H1 (cell line): ENCODE data around the gene TLCD5. TPM values are rescaled to one million over a fixed set of nuclear protein-coding genes. Genes with fewer than 3 reads are reported as not detected.

Experiments
- CTCF ChIA-PET: fragments of 300-600 bp; sonication (Branson Sonifier 250); formaldehyde crosslinking; loops from one replicate; lab custom pipeline; 2021; ENCODE audit not compliant: partially characterized antibody; lab: Charles Lee
- POLR2A ChIA-PET: fragments of 300-600 bp; sonication (Branson Sonifier 250); formaldehyde crosslinking; loops from one replicate; lab custom pipeline; 2021; ENCODE audit warnings: inconsistent platforms; ENCODE audit not compliant: partially characterized antibody; lab: Charles Lee
- DNase-seq, 2 experiments: peaks; one replicate each; pipeline versions ENCODE4 v3.0.0 to v3.0.0-alpha.2; 2010 to 2022; ENCODE audit warnings: low spot score in 2 of 2, low read depth in 1 of 2, mixed read lengths in 1 of 2
- FAIRE-seq: peaks from 2 replicates; lab custom pipeline; 2011; peaks lifted over from hg19 to GRCh38; lab: Jason Lieb, UNC
- H2AFZ ChIP-seq: 2 replicates; pipeline ENCODE4 v1.8.1; 2012; ENCODE audit warnings: low read length, inconsistent platforms
- H2AK5ac ChIP-seq: 2 replicates; pipeline ENCODE4 v1.6.1; 2013; ENCODE audit warnings: low read depth, low read length
- H2BK120ac ChIP-seq: replicated peaks from 2 replicates; pipeline ENCODE3; 2013; ENCODE audit warnings: low read depth, low read length, inconsistent platforms
- H2BK12ac ChIP-seq: 2 replicates; pipeline ENCODE4 v1.6.1; 2013; ENCODE audit warnings: low read depth, low read length
- H2BK15ac ChIP-seq: 2 replicates; pipeline ENCODE4 v1.6.1; 2013; ENCODE audit warnings: low read length
- H2BK20ac ChIP-seq: 2 replicates; pipeline ENCODE4 v1.6.1; 2013; ENCODE audit warnings: low read length
- H2BK5ac ChIP-seq: 2 replicates; pipeline ENCODE4 v1.6.1; 2013; ENCODE audit warnings: low read depth, low read length
- H3K14ac ChIP-seq: 2 replicates; pipeline ENCODE4 v1.6.1; 2013; ENCODE audit warnings: inconsistent platforms; ENCODE audit not compliant: insufficient read length
- H3K18ac ChIP-seq: 2 replicates; pipeline ENCODE4 v1.6.1; 2013; ENCODE audit warnings: low read length; ENCODE audit errors: extremely low read depth
- H3K23ac ChIP-seq: 2 replicates; pipeline ENCODE4 v1.6.1; 2013; ENCODE audit warnings: inconsistent platforms; ENCODE audit not compliant: insufficient read length
- H3K23me2 ChIP-seq: 2 replicates; pipeline ENCODE4 v1.6.1; 2013; ENCODE audit warnings: low read depth, low read length
- H3K27ac ChIP-seq: 2 replicates; pipeline ENCODE4 v1.6.1; 2011; ENCODE audit warnings: low read depth, low read length, inconsistent platforms
- H3K27me3 ChIP-seq, 4 experiments: replicated peaks in 1 of 4; 1 replicate in 1 of 4; 2 replicates in 3 of 4; pipeline versions ENCODE4 v1.6.1 to v1.8.1; 2011 to 2013; ENCODE audit warnings: low read length in 3 of 4, mild to moderate bottlenecking in 3 of 4, inconsistent platforms in 2 of 4, mixed read lengths in 2 of 4, moderate library complexity in 1 of 4; ENCODE audit not compliant: control insufficient read depth in 3 of 4, insufficient read depth in 3 of 4; ENCODE audit errors: extremely low read depth in 1 of 4
- H3K36me3 ChIP-seq, 4 experiments: 2 replicates each; pipeline versions ENCODE4 v1.6.1 to v1.8.1; 2011 to 2013; ENCODE audit warnings: mild to moderate bottlenecking in 4 of 4, low read length in 3 of 4, moderate library complexity in 2 of 4, control low read depth in 1 of 4, inconsistent platforms in 1 of 4; ENCODE audit not compliant: insufficient read depth in 4 of 4, control insufficient read depth in 2 of 4
- H3K4ac ChIP-seq: replicated peaks from 2 replicates; pipeline ENCODE3; 2013; ENCODE audit warnings: low read length, low read depth, mixed read lengths, inconsistent platforms; ENCODE audit not compliant: insufficient read length
- H3K4me1 ChIP-seq, 4 experiments: replicated peaks in 1 of 4; 1 replicate in 1 of 4; 2 replicates in 3 of 4; pipeline versions ENCODE4 v1.6.1 to v1.8.1; 2011 to 2013; ENCODE audit warnings: low read length in 3 of 4, inconsistent platforms in 2 of 4, mixed read lengths in 1 of 4; ENCODE audit not compliant: insufficient read depth in 4 of 4, control insufficient read depth in 3 of 4
- H3K4me2 ChIP-seq, 2 experiments: 2 replicates each; pipeline versions ENCODE4 v1.6.1 to v1.8.1; 2011 to 2013; ENCODE audit warnings: low read depth in 2 of 2, low read length in 2 of 2, control low read depth in 1 of 2, inconsistent platforms in 1 of 2, mild to moderate bottlenecking in 1 of 2; ENCODE audit not compliant: insufficient read depth in 1 of 2
- H3K4me3 ChIP-seq, 4 experiments: fragments of 200-600, 300-600 bp in 1 of 4; sonication (generic), shearing (Covaris generic), sonication (Bioruptor Twin) in 1 of 4; 2 replicates each; pipeline versions ENCODE4 v1.5.1 to v1.8.1; 2011 to 2016; ENCODE audit warnings: low read length in 4 of 4, low read depth in 3 of 4, control low read depth in 2 of 4, inconsistent platforms in 2 of 4, mild to moderate bottlenecking in 2 of 4, mixed read lengths in 1 of 4, moderate library complexity in 1 of 4; ENCODE audit not compliant: insufficient read depth in 2 of 4; ENCODE audit errors: extremely low read depth in 1 of 4
- H3K56ac ChIP-seq: replicated peaks from 2 replicates; pipeline ENCODE3; 2013; ENCODE audit warnings: low read depth, mild to moderate bottlenecking, mixed read lengths, low read length, inconsistent platforms; ENCODE audit not compliant: insufficient read length
- H3K79me1 ChIP-seq: 2 replicates; pipeline ENCODE4 v1.6.1; 2013; ENCODE audit warnings: low read depth, low read length, control low read depth
- H3K79me2 ChIP-seq, 2 experiments: 2 replicates each; pipeline versions ENCODE4 v1.6.1 to v1.8.1; 2012 to 2013; ENCODE audit warnings: low read length in 2 of 2, mild to moderate bottlenecking in 2 of 2, inconsistent platforms in 1 of 2; ENCODE audit not compliant: insufficient read depth in 2 of 2, control insufficient read depth in 1 of 2
- H3K9ac ChIP-seq, 4 experiments: replicated peaks in 1 of 4; 1 replicate in 1 of 4; 2 replicates in 3 of 4; pipeline versions ENCODE4 v1.6.1 to v1.8.1; 2011 to 2013; ENCODE audit warnings: low read depth in 3 of 4, low read length in 3 of 4, control low read depth in 2 of 4, mild to moderate bottlenecking in 2 of 4, moderate library complexity in 2 of 4, inconsistent platforms in 1 of 4; ENCODE audit errors: extremely low read depth in 1 of 4
- H3K9me3 ChIP-seq, 2 experiments: 2 replicates each; pipeline versions ENCODE4 v1.6.1 to v1.8.1; 2012 to 2013; ENCODE audit warnings: mild to moderate bottlenecking in 2 of 2, moderate library complexity in 2 of 2, control low read depth in 1 of 2, inconsistent platforms in 1 of 2, low read depth in 1 of 2, low read length in 1 of 2, mixed read lengths in 1 of 2; ENCODE audit not compliant: insufficient read depth in 2 of 2
- H4K20me1 ChIP-seq, 2 experiments: replicated peaks in 1 of 2; 2 replicates each; pipeline versions ENCODE3 to v1.8.1; 2011 to 2013; ENCODE audit warnings: inconsistent platforms in 2 of 2, low read length in 2 of 2, mild to moderate bottlenecking in 1 of 2; ENCODE audit not compliant: insufficient read depth in 2 of 2, control insufficient read depth in 1 of 2
- H4K5ac ChIP-seq: 2 replicates; pipeline ENCODE4 v1.6.1; 2013; ENCODE audit warnings: low read length, low read depth, mixed read lengths, inconsistent platforms; ENCODE audit not compliant: insufficient read length
- H4K8ac ChIP-seq: 2 replicates; pipeline ENCODE4 v1.8.0; 2013; ENCODE audit warnings: mild to moderate bottlenecking, moderate library complexity, low read length, inconsistent platforms; ENCODE audit not compliant: insufficient read depth; ENCODE audit errors: extremely low read depth
- H4K91ac ChIP-seq: replicated peaks from 2 replicates; pipeline ENCODE3; 2013; ENCODE audit warnings: low read length, mixed read lengths, inconsistent platforms; ENCODE audit not compliant: insufficient read length
- CTBP2 ChIP-seq: IDR thresholded peaks from 2 replicates; pipeline ENCODE4 v1.7.0; 2011; ENCODE audit warnings: borderline replicate concordance, mild to moderate bottlenecking, moderate library complexity, mixed read lengths, low read length; ENCODE audit not compliant: insufficient read depth, insufficient read length
- EGR1 ChIP-seq: IDR thresholded peaks from 2 replicates; pipeline ENCODE4 v1.6.1; 2011; ENCODE audit warnings: low read depth, low read length, borderline replicate concordance
- USF2 ChIP-seq: IDR thresholded peaks from 2 replicates; pipeline ENCODE4 v1.6.1; 2011; ENCODE audit warnings: low read length, improper control_type of control experiment
- WGBS, 2 experiments: shearing (Covaris generic) in 1 of 2; methylation state at CpG; one replicate each; pipeline versions ENCODE4 v1.1.6 to v1.1.7; 2013 to 2015; ENCODE audit warnings: low lambda C conversion rate in 2 of 2, mixed read lengths in 2 of 2, inconsistent platforms in 1 of 2, low coverage in 1 of 2, missing lambda C conversion rate in 1 of 2; ENCODE audit not compliant: insufficient replicate concordance in 2 of 2, insufficient coverage in 1 of 2, insufficient read length in 1 of 2; ENCODE audit errors: extremely low coverage in 1 of 2, missing lambda C conversion rate in 1 of 2; 5-methylcytosine and 5-hydroxymethylcytosine counted together
- polyA plus RNA-seq, 7 experiments: library from polyadenylated mRNA; depleted of rRNA in 3 of 7; stranded (reverse) in 5 of 7; unstranded in 2 of 7; fragments of >200 nt in 5 of 7; fragments of 200-250 nt in 2 of 7; gene quantifications; 1 replicate in 5 of 7; 2 replicates in 1 of 7; 4 replicates in 1 of 7; pipeline versions ENCODE4 v1.2.1 to v1.2.3, GENCODE V29; 2011 to 2013; ENCODE audit warnings: missing spikeins in 2 of 7, mixed read lengths in 2 of 7
- total RNA-seq: library from RNA; stranded (reverse); fragmentation: NEBNext Ultra II Directional; extraction: Animal tissue kit (Norgen Biotek cat#: 25700); gene quantifications from 2 replicates; pipeline ENCODE4 v1.2.1, GENCODE V29; 2021

Gene TLCD5
- total and polyA plus RNA-seq, 2 of the 8 experiments (the other 6 are each of a cell fraction or from before 2014, with no cell fraction given): 9.5 to 10.1 TPM

DNA sequence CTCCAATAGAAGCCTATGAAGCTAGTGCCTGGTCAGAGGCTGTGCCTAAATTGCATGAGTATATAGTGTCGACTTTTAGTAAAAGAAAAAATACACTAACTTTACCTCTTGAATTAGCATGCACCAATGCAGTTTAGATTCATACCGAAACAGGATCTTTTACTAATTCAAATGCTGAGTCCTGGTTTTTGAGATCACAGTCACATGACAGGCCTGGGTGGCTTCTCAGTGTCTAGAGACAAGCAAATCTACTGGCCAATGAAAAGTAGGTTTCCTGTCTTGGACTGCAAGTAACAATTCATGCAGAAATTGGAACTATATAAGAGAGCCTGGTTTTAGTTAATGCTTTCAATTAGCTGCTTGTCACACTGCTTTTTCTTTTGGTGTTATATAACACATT lies 18.3 kb downstream of the TLCD5 start:
- Histone ChIP-seq H3K4me2 (no peak overlapping the region), H2BK20ac (no peak overlapping the region), H3K36me3 (no peaks in the 10 kb centered on the region), H3K27ac (no peak overlapping the region), H3K23me2 (no peaks in the 10 kb centered on the region), H3K79me1 (peaks cover 3% of the 10 kb centered on the region; the same call in 1 of the 2 replicates), H3K56ac (no peak overlapping the region), H2AFZ (no peak overlapping the region), H4K91ac (no peak overlapping the region), H2BK15ac (no peak overlapping the region), H4K20me1 (peaks cover 3 to 7% of the 10 kb centered on the region in 2 experiments), H3K79me2 (peaks cover 5 to 91% of the 10 kb centered on the region in 2 experiments; a peak in 3 of 4 replicates), H3K18ac (no peak overlapping the region), H4K5ac (no peak overlapping the region), H4K8ac (no peak overlapping the region), H3K23ac (no peak overlapping the region), H3K14ac (no peak overlapping the region), H2AK5ac (no peak overlapping the region), H3K9ac (no peak overlapping the region), H3K9me3 (no peaks in the 10 kb centered on the region), H2BK12ac (no peak overlapping the region), H3K27me3 (no peaks in the 10 kb centered on the region), H3K4me3 (no peak overlapping the region), H3K4ac (no peak overlapping the region), H3K4me1 (peaks cover 0 to 5% (median 3%) of the 10 kb centered on the region in 4 experiments; a peak in 6 of 7 replicates), H2BK120ac (no peak overlapping the region), H2BK5ac (no peak overlapping the region)
- DNase-seq (no peak), FAIRE-seq (no peak)
- ChIA-PET CTCF (no interaction called here), POLR2A (no interaction called here)
- WGBS, 2 experiments: 82% methylated on average over 2 of the region's 2 CpGs; no CpG with 5 or more reads in 1 of the 2 experiments
- no peak for TF ChIP-seq EGR1
- no peak for TF ChIP-seq CTBP2
- no peak for TF ChIP-seq USF2
